GM12878 (cell line): ENCODE data around the gene TMPRSS15.

ENCODE experiments used
- EED ChIP-seq: sonication (generic); IDR thresholded peaks from 2 replicates; pipeline ENCODE4 v1.6.1; 2016; ENCODE audit warnings: antibody characterized with exemption, low read depth
- JUNB ChIP-seq: IDR thresholded peaks from 2 replicates; pipeline ENCODE4 v1.6.1; 2016; ENCODE audit warnings: antibody characterized with exemption, mild to moderate bottlenecking
- POLR2A ChIP-seq: IDR thresholded peaks from 2 replicates; pipeline ENCODE4 v1.6.1; 2011; ENCODE audit warnings: low read depth, mild to moderate bottlenecking, low read length
- RELA ChIP-seq: fragments of 450-650 bp; IDR thresholded peaks from 2 replicates; pipeline ENCODE4 v1.8.0; 2014; ENCODE audit warnings: borderline replicate concordance; ENCODE audit not compliant: partially characterized antibody
- SP1 ChIP-seq: IDR thresholded peaks from one replicate; pipeline ENCODE4 v1.6.1; 2011; ENCODE audit warnings: low read depth, low read length
- SUZ12 ChIP-seq: fragments of 200-600 bp; sonication (generic); IDR thresholded peaks from one replicate; pipeline ENCODE4 v1.6.1; 2018; ENCODE audit warnings: antibody characterized with exemption, mild to moderate bottlenecking; ENCODE audit not compliant: unreplicated experiment
- TARDBP ChIP-seq: IDR thresholded peaks from 2 replicates; pipeline ENCODE4 v1.6.1; 2016; ENCODE audit warnings: borderline replicate concordance
- YY1 ChIP-seq: IDR thresholded peaks from 2 replicates; pipeline ENCODE4 v1.6.1; 2011; ENCODE audit warnings: low read depth, mild to moderate bottlenecking, low read length
- TF ChIP-seq, protein P1 (sequence below), 3 experiments: IDR thresholded peaks in 2 of 3; conservative IDR thresholded peaks in 1 of 3; 2 replicates each; pipeline ENCODE4 v1.5.1; 2011; ENCODE audit warnings: low read depth in 3 of 3, low read length in 3 of 3, mild to moderate bottlenecking in 3 of 3, control low read depth in 2 of 3, moderate library complexity in 2 of 3, inconsistent platforms in 1 of 3, mixed read lengths in 1 of 3; ENCODE audit not compliant: control insufficient read depth in 2 of 3, insufficient read depth in 1 of 3; ENCODE audit errors: extremely low read depth in 1 of 3
- TF ChIP-seq, protein P2 (sequence below): IDR thresholded peaks from 2 replicates; pipeline ENCODE4 v1.6.1; 2011; ENCODE audit warnings: mild to moderate bottlenecking, low read depth, low read length, moderate library complexity; ENCODE audit not compliant: insufficient replicate concordance
- TF ChIP-seq, protein P3 (sequence below): IDR thresholded peaks from 2 replicates; pipeline ENCODE4 v1.6.1; 2012; ENCODE audit warnings: low read depth, low read length, improper control_type of control experiment

DNA sequence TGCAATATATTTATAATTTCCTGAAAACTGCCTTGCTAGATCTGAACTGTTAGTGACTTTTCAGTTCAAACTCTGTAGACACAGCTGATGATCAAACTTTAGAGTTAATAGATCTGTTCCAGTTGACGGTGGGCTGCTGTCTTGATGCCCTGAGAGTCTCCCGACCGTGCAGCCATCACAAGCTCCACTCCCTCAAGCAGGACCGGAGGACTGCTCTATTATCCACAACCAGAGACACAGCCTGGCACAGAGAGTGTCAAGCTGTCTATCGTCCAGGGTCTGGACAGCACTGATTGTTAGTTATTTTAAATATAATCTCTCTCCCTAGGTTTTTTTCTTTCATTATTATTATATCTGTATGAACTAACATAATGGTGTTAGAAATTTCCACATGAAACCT lies 150.9 kb downstream of the TMPRSS15 start:
- TF ChIP-seq, protein P1, sequence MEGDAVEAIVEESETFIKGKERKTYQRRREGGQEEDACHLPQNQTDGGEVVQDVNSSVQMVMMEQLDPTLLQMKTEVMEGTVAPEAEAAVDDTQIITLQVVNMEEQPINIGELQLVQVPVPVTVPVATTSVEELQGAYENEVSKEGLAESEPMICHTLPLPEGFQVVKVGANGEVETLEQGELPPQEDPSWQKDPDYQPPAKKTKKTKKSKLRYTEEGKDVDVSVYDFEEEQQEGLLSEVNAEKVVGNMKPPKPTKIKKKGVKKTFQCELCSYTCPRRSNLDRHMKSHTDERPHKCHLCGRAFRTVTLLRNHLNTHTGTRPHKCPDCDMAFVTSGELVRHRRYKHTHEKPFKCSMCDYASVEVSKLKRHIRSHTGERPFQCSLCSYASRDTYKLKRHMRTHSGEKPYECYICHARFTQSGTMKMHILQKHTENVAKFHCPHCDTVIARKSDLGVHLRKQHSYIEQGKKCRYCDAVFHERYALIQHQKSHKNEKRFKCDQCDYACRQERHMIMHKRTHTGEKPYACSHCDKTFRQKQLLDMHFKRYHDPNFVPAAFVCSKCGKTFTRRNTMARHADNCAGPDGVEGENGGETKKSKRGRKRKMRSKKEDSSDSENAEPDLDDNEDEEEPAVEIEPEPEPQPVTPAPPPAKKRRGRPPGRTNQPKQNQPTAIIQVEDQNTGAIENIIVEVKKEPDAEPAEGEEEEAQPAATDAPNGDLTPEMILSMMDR (IDR thresholded peaks at IDR 0.05 in 2 of 3, conservative IDR thresholded peaks at IDR 0.05 in 1 of 3; ENCODE audit: control insufficient read depth in 2 of 3, extremely low read depth in 1 of 3, insufficient read depth in 1 of 3, low read depth in 3 of 3, low read length in 3 of 3): no peak
- TF ChIP-seq RELA (no peak), POLR2A (no peak), EED (no peak), SP1 (no peak), SUZ12 (no peak), YY1 (no peak), JUNB (no peak), TARDBP (no peak)
- TF ChIP-seq, protein P2, sequence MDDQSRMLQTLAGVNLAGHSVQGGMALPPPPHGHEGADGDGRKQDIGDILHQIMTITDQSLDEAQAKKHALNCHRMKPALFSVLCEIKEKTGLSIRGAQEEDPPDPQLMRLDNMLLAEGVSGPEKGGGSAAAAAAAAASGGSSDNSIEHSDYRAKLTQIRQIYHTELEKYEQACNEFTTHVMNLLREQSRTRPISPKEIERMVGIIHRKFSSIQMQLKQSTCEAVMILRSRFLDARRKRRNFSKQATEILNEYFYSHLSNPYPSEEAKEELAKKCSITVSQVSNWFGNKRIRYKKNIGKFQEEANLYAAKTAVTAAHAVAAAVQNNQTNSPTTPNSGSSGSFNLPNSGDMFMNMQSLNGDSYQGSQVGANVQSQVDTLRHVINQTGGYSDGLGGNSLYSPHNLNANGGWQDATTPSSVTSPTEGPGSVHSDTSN: no peak
- TF ChIP-seq, protein P3, sequence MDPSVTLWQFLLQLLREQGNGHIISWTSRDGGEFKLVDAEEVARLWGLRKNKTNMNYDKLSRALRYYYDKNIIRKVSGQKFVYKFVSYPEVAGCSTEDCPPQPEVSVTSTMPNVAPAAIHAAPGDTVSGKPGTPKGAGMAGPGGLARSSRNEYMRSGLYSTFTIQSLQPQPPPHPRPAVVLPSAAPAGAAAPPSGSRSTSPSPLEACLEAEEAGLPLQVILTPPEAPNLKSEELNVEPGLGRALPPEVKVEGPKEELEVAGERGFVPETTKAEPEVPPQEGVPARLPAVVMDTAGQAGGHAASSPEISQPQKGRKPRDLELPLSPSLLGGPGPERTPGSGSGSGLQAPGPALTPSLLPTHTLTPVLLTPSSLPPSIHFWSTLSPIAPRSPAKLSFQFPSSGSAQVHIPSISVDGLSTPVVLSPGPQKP: no peak
